GM12878 (cell line): ENCODE measurements around the gene HOXC5. TPM values are rescaled to one million over a fixed set of nuclear protein-coding genes. Genes with fewer than 3 reads are reported as not detected.
A peak's percentile ranks its signal among the peaks of the same experiment; 100 is the strongest.

Source experiments
- BRCA1 ChIP-seq: IDR thresholded peaks from 2 replicates; pipeline ENCODE4 v1.6.1; 2011; ENCODE audit warnings: low read depth, low read length, improper control_type of control experiment
- DPF2 ChIP-seq: fragments of 450-650 bp; IDR thresholded peaks from 2 replicates; pipeline ENCODE4 v1.6.1; 2017; ENCODE audit warnings: mild to moderate bottlenecking
- EGR1 ChIP-seq, 2 experiments: IDR thresholded peaks; 1 replicate in 1 of 2; 2 replicates in 1 of 2; pipeline ENCODE4 v1.6.1; 2011 to 2012; ENCODE audit warnings: low read depth in 2 of 2, low read length in 2 of 2, borderline replicate concordance in 1 of 2, mild to moderate bottlenecking in 1 of 2, moderate library complexity in 1 of 2
- NFYB ChIP-seq: IDR thresholded peaks from 2 replicates; pipeline ENCODE4 v1.6.1; 2011; ENCODE audit warnings: low read depth, mild to moderate bottlenecking, low read length, improper control_type of control experiment, moderate library complexity; ENCODE audit not compliant: insufficient read depth
- RBBP5 ChIP-seq: fragments of 200-600 bp; sonication (generic); conservative IDR thresholded peaks from 2 replicates; pipeline ENCODE4 v1.6.1; 2016
- RUNX3 ChIP-seq: IDR thresholded peaks from 2 replicates; pipeline ENCODE4 v1.6.1; 2012; ENCODE audit warnings: low read length, inconsistent platforms
- SMAD1 ChIP-seq: fragments of 450-650 bp; IDR thresholded peaks from 2 replicates; pipeline ENCODE4 v1.6.1; 2018; ENCODE audit warnings: mild to moderate bottlenecking, low read depth; ENCODE audit not compliant: partially characterized antibody
- SMC3 ChIP-seq: IDR thresholded peaks from 2 replicates; pipeline ENCODE4 v1.6.1; 2011; ENCODE audit warnings: low read length, improper control_type of control experiment, borderline replicate concordance
- STAT1 ChIP-seq: fragments of 450-650 bp; conservative IDR thresholded peaks from 2 replicates; pipeline ENCODE4 v1.6.1; 2014; ENCODE audit warnings: antibody characterized with exemption, mild to moderate bottlenecking
- SUZ12 ChIP-seq: fragments of 200-600 bp; sonication (generic); IDR thresholded peaks from one replicate; pipeline ENCODE4 v1.6.1; 2018; ENCODE audit warnings: antibody characterized with exemption, mild to moderate bottlenecking; ENCODE audit not compliant: unreplicated experiment
- polyA plus RNA-seq, 11 experiments: library from polyadenylated mRNA; depleted of rRNA in 4 of 11; unstranded in 6 of 11; stranded (reverse) in 5 of 11; fragments of >200 nt; fragmentation: Nextera tagmentation in 4 of 11; fragmentation: Illumina TruSeq in 1 of 11; extraction: Ambion mirVana in 4 of 11; extraction: Trizol in 1 of 11; gene quantifications; 1 replicate in 1 of 11; 2 replicates in 10 of 11; pipeline versions ENCODE4 v1.2.1 to v1.2.3, GENCODE V29; 2011 to 2016; ENCODE audit warnings: inconsistent platforms in 2 of 11, missing spikeins in 2 of 11, low read depth in 1 of 11
- total RNA-seq, 4 experiments: library from RNA; depleted of rRNA in 3 of 4; stranded (reverse); fragments of >200 nt in 3 of 4; fragmentation: Illumina TruSeq in 1 of 4; extraction: Trizol in 1 of 4; gene quantifications; 2 replicates each; pipeline versions ENCODE4 v1.2.1 to v1.2.3, GENCODE V29; 2013 to 2021
- TF ChIP-seq, protein P1 (sequence below): IDR thresholded peaks from 2 replicates; pipeline ENCODE4 v1.6.1; 2012; ENCODE audit warnings: low read depth, low read length, improper control_type of control experiment

HOXC5 gene
- total and polyA plus RNA-seq, 10 of the 15 experiments (the other 5 are each of a cell fraction or from before 2014, with no cell fraction given), result 0.11 TPM; not detected in 9

DNA sequence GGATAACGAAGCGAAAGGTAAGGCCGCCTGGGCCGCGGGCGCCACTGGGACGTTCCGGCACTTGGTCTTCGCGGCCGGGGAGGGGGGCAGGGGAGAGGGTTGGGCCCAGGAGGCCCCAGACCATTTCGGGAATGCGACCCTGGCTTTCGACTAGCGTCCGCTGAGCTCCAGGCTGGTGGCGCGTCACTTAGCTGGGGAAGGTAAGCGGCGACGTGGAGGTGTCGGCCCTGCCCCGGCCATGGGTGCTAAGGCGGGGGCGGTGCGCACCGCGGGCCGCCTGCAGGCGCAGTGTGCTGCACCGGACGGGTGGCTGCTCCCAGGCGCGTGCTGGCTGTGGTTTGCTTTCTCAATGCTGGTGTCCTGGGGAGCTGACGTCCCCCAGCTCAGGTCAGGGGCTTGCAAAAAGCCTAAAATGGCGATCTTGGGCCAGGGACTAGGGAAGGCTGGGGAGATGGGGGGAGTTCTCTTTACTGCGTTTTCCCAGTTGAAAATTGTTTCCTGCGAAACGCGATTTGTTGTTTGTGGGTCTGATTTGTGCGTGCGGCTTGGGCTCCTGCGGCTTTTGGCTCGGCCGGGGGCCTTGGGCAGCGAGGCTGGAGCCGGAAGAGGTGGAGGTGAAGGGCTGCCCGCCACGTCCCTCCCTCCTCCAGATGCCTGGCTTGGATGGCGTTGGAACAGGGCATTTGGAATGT lies 46.7 kb upstream of the HOXC5 start (continued):
- TF ChIP-seq EGR1 (IDR thresholded peaks at IDR 0.05; ENCODE audit: borderline replicate concordance in 1 of 2, low read depth in 2 of 2, low read length in 2 of 2) (peak in 1 of 2 experiments; percentile 81; a peak in 2 of 3 replicates), RUNX3 (0 out of 2 replicates have a peak, but pooled peaks have one; percentile 24), SUZ12 (peak; percentile 97), BRCA1 (no peak), SMAD1 (no peak), RBBP5 (no peak), SMC3 (no peak), STAT1 (no peak), NFYB (no peak), DPF2 (no peak)
- TF ChIP-seq, protein P1, sequence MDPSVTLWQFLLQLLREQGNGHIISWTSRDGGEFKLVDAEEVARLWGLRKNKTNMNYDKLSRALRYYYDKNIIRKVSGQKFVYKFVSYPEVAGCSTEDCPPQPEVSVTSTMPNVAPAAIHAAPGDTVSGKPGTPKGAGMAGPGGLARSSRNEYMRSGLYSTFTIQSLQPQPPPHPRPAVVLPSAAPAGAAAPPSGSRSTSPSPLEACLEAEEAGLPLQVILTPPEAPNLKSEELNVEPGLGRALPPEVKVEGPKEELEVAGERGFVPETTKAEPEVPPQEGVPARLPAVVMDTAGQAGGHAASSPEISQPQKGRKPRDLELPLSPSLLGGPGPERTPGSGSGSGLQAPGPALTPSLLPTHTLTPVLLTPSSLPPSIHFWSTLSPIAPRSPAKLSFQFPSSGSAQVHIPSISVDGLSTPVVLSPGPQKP, result no peak
